Brain pericyte (primary cell): Measurements from ENCODE around the gene FRMPD2.

Experiments used
- DNase-seq: peaks from one replicate; pipeline ENCODE4 v3.0.0-alpha.2; 2012; ENCODE audit warnings: low read depth, low spot score

FRMPD2 gene, protein sequence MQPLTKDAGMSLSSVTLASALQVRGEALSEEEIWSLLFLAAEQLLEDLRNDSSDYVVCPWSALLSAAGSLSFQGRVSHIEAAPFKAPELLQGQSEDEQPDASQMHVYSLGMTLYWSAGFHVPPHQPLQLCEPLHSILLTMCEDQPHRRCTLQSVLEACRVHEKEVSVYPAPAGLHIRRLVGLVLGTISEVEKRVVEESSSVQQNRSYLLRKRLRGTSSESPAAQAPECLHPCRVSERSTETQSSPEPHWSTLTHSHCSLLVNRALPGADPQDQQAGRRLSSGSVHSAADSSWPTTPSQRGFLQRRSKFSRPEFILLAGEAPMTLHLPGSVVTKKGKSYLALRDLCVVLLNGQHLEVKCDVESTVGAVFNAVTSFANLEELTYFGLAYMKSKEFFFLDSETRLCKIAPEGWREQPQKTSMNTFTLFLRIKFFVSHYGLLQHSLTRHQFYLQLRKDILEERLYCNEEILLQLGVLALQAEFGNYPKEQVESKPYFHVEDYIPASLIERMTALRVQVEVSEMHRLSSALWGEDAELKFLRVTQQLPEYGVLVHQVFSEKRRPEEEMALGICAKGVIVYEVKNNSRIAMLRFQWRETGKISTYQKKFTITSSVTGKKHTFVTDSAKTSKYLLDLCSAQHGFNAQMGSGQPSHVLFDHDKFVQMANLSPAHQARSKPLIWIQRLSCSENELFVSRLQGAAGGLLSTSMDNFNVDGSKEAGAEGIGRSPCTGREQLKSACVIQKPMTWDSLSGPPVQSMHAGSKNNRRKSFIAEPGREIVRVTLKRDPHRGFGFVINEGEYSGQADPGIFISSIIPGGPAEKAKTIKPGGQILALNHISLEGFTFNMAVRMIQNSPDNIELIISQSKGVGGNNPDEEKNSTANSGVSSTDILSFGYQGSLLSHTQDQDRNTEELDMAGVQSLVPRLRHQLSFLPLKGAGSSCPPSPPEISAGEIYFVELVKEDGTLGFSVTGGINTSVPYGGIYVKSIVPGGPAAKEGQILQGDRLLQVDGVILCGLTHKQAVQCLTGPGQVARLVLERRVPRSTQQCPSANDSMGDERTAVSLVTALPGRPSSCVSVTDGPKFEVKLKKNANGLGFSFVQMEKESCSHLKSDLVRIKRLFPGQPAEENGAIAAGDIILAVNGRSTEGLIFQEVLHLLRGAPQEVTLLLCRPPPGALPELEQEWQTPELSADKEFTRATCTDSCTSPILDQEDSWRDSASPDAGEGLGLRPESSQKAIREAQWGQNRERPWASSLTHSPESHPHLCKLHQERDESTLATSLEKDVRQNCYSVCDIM (N-terminal part only)

DNA sequence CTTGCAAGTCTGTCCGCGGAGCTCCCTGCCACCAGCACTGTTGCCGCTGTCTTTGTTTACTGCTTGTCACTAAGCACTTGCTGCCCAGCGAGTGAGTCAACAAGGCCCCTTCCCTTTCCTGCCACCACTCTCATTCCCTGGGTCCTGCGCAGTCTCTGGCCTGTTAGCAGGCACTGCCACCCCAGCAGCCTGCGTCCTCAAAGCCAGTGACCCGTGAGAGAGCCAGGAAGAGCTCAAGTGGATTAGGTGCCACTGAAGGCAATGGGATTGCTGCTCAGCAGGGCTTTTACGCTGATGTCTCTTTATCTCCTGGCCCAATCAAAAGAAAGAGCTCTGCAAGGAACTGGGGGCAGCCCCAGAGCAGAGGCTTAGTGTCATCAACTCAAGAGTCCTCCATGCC, at the start of gene FRMPD2:
TSS of gene FRMPD2 (minus strand) at position 61 of the 400 bp plus-strand sequence. CDS start 129 bp downstream, outside the sequence.
- no peak for DNase-seq

DNA sequence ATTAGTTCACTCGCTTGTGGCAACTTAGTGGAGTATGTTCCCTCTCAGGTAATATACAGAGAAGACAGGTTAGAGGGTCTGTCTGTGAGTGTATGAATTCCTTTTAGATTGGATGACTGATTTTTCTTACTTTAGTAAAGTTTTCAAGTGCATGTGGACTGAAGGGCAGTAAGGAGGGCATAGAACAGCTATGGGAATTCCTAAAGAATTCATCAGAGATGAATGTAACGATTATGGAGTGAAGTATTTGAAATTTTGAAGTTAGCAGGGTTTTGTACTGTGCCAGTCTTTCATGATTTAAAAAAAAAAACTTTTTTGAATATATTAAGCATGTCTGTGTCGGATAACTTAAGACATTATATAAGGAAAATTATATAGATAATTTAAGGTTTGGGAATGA, 47.5 kb upstream of the FRMPD2 start:
- no peak for DNase-seq

GRCh38 chr10:48317321-48317990, 43.0 kb upstream of the FRMPD2 start:
- no peak for DNase-seq

GRCh38 chr10:48316236-48316635, 41.7 kb upstream of the FRMPD2 start:
- DNase-seq: no peak

DNA sequence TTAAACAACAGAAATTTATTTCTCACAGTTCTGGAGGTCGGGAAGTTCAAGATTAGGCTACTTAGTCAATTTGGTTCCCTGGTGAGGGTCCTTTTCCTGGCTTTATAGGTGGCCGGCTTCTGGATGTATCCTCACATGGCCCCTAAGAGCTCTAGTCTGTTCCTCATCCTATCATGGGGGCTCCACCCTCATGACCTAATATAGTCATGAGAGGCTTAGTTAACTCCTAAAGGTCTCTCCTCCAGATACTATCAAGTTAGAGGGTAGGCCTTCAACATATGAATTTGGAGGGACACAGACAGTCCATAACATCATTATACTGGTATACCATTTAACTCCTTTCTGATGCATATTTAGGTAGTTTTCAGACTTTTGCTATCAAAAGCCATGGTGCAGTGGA, 39.6 kb upstream of the FRMPD2 start:
- no peak for DNase-seq

DNA sequence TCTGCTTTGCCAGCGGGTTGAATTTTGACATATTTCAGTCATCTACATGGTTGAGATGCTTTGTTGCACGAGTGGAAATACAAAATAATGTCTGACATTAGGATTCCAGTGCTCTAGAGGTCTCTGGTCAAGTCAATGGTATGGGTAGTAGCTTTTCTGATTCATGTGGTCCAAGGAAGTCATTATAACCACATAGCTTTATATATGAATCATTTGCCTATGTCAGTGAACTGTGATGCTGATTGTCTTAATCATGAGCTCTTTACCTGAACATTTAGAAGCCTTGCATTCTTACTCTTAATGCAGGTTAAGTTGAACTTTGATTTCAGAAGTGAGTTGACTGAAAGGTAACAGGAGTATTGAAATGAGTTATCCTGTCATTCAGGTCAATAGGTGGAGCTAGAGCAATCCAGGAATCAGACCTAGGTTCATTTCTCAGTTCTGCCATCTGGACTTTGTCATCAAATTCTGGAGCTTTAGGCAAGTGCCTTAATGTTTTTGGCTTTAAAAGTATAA, 35.3 kb upstream of the FRMPD2 start:
- no peak for DNase-seq

- DNase-seq: no peak
Measured at GRCh38 chr10:48307711-48308018, 33.2 kb upstream of the FRMPD2 start.

GRCh38 chr10:48306870-48307710, 32.6 kb upstream of the FRMPD2 start:
- no peak for DNase-seq

- peak; percentile 27 for DNase-seq
Measured at GRCh38 chr10:48306265-48306869, 31.9 kb upstream of the FRMPD2 start, which contains the start of gene MAPK8. Gene MAPK8, plus strand, starts transcription at chr10:48306677. Its CDS starts 94,984 bp downstream, at chr10:48401661.

- DNase-seq: no peak
Measured at GRCh38 chr10:48305905-48306264, 31.4 kb upstream of the FRMPD2 start.

- no peak for DNase-seq
Measured at GRCh38 chr10:48302515-48303476, 28.3 kb upstream of the FRMPD2 start.

- DNase-seq: no peak
Measured at GRCh38 chr10:48300556-48300955, 26.1 kb upstream of the FRMPD2 start.

GRCh38 chr10:48299692-48300091, 25.2 kb upstream of the FRMPD2 start:
- no peak for DNase-seq

DNA sequence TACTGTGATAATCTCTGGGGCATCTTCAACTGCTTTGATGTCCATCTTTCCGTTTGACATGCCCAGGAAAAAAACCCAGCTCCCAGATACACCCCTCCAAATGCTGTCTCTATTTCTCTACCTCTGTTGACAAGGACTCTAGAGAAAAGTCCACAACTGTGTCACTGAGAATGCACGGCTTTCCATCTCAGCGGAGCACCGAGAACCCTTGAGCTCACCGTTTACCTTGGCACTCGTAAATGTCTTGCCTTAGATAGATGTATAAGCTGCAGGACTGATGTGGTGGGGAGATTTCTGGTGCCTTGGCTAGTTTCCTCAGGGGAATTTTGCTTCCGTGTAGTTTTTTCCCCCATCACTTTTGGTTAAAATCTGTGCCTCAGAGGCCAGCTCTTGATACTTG, 24.6 kb upstream of the FRMPD2 start:
- DNase-seq: no peak

- DNase-seq: no peak
Measured at GRCh38 chr10:48296576-48297098, 22.1 kb upstream of the FRMPD2 start.

GRCh38 chr10:48294431-48294830, 19.9 kb upstream of the FRMPD2 start:
- no peak for DNase-seq

GRCh38 chr10:48292616-48293015, 18.1 kb upstream of the FRMPD2 start:
- DNase-seq: no peak

DNA sequence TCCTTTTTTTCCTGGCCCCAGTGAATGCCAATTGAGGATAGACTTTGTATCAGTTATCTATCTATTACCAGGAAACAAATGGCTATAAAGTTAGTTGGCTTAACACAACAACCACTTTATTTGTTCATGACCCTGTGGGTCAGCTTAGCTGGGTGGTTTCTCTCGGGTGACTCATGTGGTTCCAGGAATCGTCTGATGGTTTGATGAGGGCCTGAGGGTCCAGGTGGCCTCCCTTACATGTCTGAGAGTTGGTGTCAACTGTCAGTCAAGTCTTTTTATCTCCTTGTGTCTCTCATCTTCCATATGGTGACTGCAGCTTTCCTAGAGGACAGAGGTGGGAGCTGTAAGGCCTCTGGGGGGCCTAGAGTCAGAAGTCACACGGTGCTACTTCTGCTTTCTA, 16.7 kb upstream of the FRMPD2 start:
- no peak for DNase-seq
